Ovary (tissue), 3 donors: ENCODE measurements around the gene SCO1.

Experiments used
- CTCF ChIP-seq, 3 donors: fragments of 450-650 bp in 2 of 3; fragments of 200-600 bp in 1 of 3; IDR thresholded peaks; one replicate each; pipeline versions ENCODE4 v1.5.1 to v1.8.0; 2016 to 2022; ENCODE audit warnings: antibody characterized with exemption in 3 of 3, mild to moderate bottlenecking in 1 of 3
- EP300 ChIP-seq: sonication (generic); formaldehyde crosslinking; IDR thresholded peaks from one replicate; pipeline ENCODE4 v1.6.1; 2017; ENCODE audit warnings: antibody characterized with exemption
- donor health status: DM: no; HTN: no; CAD: no.

- TF ChIP-seq CTCF (IDR thresholded peaks at IDR 0.05) (no peak), EP300 (no peak)
These were observed 34.1 kb downstream of the SCO1 start for GRCh38 chr17:10663231-10663630.
